Fibroblast of pulmonary artery (primary cell): ENCODE measurements around the gene DHRSX.
"Not testable (repeated sequence)": the region's sequence is repeated elsewhere in the genome, so short reads cannot be mapped to it uniquely, and the experiment has no call there.

Source experiments
- DNase-seq: peaks from one replicate; pipeline ENCODE4 v3.0.0-alpha.2; 2010; ENCODE audit warnings: low read depth
- H3K4me3 ChIP-seq: replicated peaks from 2 replicates; pipeline ENCODE4 v1.5.1; 2011; ENCODE audit warnings: low read depth, mild to moderate bottlenecking, control low read depth, low read length, moderate library complexity
- TF ChIP-seq, protein P1 (sequence below): IDR thresholded peaks from 2 replicates; pipeline ENCODE4 v1.5.1; 2011; ENCODE audit warnings: mild to moderate bottlenecking, control low read depth, low read length, inconsistent platforms; ENCODE audit errors: missing control alignments

DHRSX gene

DNA sequence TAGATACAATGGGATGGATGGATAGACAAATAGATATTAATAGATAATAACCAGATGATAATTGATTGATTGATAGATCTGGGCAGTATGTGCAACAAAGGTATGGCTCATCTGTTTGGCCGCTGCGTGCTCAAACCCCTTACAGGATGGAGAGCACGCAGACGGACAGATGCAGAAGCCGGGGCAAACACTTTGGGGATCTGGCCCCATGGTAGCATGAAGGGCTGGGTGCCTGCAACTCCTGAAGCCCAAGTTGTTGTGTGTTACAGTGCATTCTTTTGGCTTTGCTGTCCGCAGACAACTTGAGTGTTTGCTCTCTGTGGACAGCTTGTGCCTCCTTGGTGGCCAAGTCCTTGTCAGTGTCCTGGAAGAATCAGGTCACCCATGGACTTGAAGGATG is 10.6 kb upstream of the DHRSX start:
- DNase-seq: no peak
- TF ChIP-seq, protein P1, sequence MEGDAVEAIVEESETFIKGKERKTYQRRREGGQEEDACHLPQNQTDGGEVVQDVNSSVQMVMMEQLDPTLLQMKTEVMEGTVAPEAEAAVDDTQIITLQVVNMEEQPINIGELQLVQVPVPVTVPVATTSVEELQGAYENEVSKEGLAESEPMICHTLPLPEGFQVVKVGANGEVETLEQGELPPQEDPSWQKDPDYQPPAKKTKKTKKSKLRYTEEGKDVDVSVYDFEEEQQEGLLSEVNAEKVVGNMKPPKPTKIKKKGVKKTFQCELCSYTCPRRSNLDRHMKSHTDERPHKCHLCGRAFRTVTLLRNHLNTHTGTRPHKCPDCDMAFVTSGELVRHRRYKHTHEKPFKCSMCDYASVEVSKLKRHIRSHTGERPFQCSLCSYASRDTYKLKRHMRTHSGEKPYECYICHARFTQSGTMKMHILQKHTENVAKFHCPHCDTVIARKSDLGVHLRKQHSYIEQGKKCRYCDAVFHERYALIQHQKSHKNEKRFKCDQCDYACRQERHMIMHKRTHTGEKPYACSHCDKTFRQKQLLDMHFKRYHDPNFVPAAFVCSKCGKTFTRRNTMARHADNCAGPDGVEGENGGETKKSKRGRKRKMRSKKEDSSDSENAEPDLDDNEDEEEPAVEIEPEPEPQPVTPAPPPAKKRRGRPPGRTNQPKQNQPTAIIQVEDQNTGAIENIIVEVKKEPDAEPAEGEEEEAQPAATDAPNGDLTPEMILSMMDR: no peak
- H3K4me3 ChIP-seq: no peak overlapping the region

DNA sequence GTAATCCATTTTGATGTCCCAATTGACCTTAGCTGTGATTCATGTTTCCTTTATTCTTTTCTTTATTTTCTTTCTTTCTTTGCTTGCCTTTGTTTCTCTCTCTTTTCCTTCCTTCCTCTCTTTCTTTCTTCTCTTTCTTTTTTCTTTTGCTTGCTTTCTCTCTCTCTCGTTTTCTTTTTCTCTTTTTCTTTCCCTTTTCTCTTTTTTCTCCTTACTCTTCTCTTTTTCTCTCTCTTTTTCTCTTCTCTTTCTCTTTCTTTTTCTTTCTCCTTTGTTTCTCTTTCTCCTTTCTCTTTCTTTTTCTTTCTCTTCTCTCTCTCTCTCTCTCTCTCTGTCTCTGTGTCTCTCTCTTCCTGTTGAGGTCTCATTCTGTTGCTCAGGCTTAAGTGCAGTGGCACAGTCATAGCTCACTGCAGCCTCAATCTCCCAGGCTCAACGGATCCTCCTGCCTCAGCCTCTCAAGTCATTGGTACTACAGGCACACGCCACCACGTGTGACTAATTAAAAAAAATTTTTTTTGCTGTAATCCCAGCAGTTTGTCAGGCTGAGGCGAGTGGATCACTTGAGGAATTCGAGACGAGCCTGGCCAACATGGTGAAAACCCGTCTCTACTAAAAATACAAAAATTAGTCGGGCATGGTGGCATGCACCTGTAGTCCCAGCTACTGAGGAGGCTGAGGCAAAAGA is 8.0 kb upstream of the DHRSX start:
- no peak overlapping the region for H3K4me3 ChIP-seq
- DNase-seq: no peak
- TF ChIP-seq, protein P1: no peak

DNA sequence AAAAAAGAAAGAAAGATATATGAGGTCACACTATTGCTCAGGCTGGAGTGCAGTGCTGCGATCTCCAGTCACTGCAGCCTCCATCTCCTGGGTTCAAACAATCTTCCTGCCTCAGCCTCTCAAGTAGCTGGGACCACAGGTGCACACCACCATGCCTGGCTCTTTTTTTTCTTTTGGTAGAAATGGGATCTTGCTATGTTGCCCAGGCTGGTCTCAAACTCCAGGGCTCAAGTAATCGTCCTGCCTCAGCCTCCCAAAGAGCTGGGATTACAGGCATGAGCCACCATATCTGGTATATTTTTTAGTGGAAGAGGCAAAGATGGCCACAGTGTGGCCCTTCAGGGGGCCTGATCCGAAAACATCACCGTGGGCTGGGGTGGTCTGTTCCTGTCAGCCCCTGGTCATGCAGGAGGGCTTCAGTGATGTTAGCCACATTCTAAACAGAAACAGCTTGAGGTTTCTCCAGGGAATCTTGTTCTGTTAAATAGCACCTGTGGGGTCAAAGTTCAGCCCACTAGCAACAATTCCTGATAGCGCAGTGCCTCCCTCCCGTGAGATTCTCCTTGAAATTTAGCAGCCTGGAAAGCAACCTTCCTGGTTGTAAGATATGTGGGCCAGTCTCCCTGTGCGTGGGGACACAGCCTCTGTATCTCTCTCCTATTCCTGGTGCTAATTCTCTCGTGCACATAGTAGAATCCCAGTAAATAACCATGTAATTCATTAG is 7.3 kb upstream of the DHRSX start:
- H3K4me3 ChIP-seq: no peak overlapping the region
- TF ChIP-seq, protein P1: no peak
- no peak for DNase-seq

DNA sequence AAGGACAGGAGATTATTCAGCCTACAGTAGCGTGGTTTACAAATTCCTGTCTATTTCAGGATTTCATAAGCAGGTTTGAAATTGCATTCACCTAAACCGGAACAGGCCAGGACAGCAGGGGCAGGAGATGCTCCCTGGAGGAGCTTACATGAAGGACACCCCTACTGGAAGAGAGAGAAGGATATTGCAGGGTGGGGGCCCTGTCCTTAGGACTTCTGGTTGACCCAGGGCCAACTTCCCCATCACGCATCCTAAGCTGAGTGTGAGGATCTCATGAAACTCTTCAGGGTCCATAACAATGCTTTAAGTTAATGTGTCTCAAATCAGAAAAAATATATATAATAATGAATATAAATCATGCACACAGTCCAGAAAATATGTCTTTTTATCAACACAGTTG is 6.4 kb upstream of the DHRSX start:
- TF ChIP-seq, protein P1: no peak
- no peak for DNase-seq
- no peak overlapping the region for H3K4me3 ChIP-seq

DNA sequence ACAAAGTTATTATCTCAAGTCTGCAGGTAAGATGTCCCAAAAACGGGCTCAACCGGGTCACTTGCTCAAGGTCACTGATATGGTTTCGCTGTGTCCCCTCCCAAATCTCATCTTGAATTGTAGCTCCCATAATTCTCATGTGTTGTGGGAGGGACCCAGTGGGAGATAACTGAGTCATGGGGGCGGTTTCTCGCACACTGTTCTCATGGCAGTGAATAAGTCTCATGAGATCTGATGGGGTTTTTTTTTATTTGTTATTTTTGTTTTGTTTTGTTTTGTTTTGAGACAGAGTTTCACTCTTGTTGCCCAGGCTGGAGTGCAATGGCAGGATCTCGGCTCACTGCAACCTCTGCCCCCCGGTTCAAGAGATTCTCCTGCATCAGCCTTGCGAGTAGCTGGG is 4.6 kb upstream of the DHRSX start:
- DNase-seq, H3K4me3 ChIP-seq: not testable (repeated sequence)

DNA sequence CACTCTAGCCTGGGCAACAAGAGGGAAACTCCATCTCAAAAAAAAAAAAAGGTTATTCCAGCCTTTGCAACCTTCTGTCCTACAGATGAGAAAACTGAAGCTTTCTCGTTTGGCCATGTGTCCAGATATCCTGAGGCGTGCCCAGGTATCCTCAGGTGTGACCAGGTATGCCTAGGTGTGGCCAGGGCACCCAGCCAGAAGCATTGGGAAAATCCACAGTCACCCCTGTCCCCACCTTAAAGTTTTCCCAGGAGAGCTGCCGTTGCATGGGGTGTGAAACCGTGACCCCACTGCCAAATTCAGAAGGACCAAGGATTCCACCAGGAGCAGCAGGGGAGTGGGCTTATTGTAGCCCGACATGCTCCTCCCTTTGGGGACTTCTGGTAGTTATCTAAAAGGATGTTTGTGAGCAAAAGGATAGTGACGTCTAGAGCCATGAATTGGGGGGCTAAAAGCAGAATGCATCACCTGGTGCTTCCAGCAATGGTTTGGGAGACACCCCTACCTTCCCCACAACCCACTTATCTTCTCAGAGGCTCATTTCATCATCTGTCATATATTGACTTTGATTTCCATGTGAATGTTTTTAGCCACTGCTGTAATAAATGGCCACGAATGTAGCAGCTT is 4.0 kb upstream of the DHRSX start:
- TF ChIP-seq, protein P1: no peak
- no peak overlapping the region for H3K4me3 ChIP-seq
- no peak for DNase-seq
